HEK293 (cell line): Measurements from ENCODE around the gene HMCN2.

Experiments
- CTCF ChIA-PET: fragments of 350-600 bp; formaldehyde crosslinking; extraction: SDS; loops from one replicate; lab custom pipeline; 2021; ENCODE audit warnings: antibody characterized with exemption; lab: Yijun Ruan, JAX
- POLR2A ChIA-PET: fragments of 300-600 bp; formaldehyde crosslinking; extraction: SDS; loops from one replicate; lab custom pipeline; 2020; ENCODE audit warnings: antibody characterized with exemption, inconsistent platforms; lab: Yijun Ruan, JAX
- H3K27ac ChIP-seq: fragments of 200-500 bp; sonication (Bioruptor generic); 2 replicates; pipeline ENCODE4 v1.5.1; 2014; ENCODE audit warnings: low read depth, low read length, control low read depth, inconsistent platforms; ENCODE audit errors: extremely low read depth
- H3K36me3 ChIP-seq, 2 experiments: fragments of 200-500 bp in 1 of 2; sonication (Bioruptor generic) in 1 of 2; 1 replicate in 1 of 2; 2 replicates in 1 of 2; pipeline ENCODE4 v1.5.1; 2014 to 2017; ENCODE audit warnings: inconsistent platforms in 2 of 2, low read length in 2 of 2; ENCODE audit not compliant: control insufficient read depth in 2 of 2, insufficient read depth in 1 of 2
- H3K4me1 ChIP-seq: fragments of 200-500 bp; sonication (Bioruptor generic); 2 replicates; pipeline ENCODE4 v1.5.1; 2014; ENCODE audit warnings: mild to moderate bottlenecking, low read length, inconsistent platforms; ENCODE audit not compliant: control insufficient read depth, insufficient read depth
- H3K4me3 ChIP-seq: 2 replicates; pipeline ENCODE4 v1.5.1; 2011; ENCODE audit warnings: low read depth, mild to moderate bottlenecking, control low read depth, low read length, moderate library complexity
- H3K9me3 ChIP-seq: fragments of 200-500 bp; sonication (Bioruptor generic); 2 replicates; pipeline ENCODE4 v1.5.1; 2014; ENCODE audit warnings: low read depth, low read length, inconsistent platforms; ENCODE audit not compliant: control insufficient read depth, insufficient read depth
- ATF2 ChIP-seq: fragments of 450-650 bp; formaldehyde crosslinking; IDR thresholded peaks from 2 replicates; pipeline ENCODE4 v1.5.1; 2016; ENCODE audit warnings: missing biosample characterization, missing genetic modification characterization, low read depth
- CTCF ChIP-seq: fragments of 450-650 bp; formaldehyde crosslinking; IDR thresholded peaks from 2 replicates; pipeline ENCODE4 v1.5.1; 2016; ENCODE audit warnings: missing biosample characterization, missing genetic modification characterization
- EGR2 ChIP-seq: fragments of 450-650 bp; formaldehyde crosslinking; IDR thresholded peaks from 2 replicates; pipeline ENCODE4 v1.5.1; 2016; ENCODE audit warnings: low read depth, missing biosample characterization, missing genetic modification characterization
- GLIS2 ChIP-seq: fragments of 450-650 bp; formaldehyde crosslinking; IDR thresholded peaks from 2 replicates; pipeline ENCODE4 v1.5.1; 2016; ENCODE audit warnings: missing biosample characterization, missing genetic modification characterization
- KLF16 ChIP-seq: fragments of 450-650 bp; formaldehyde crosslinking; IDR thresholded peaks from 2 replicates; pipeline ENCODE4 v1.5.1; 2017; ENCODE audit warnings: missing biosample characterization, missing genetic modification characterization
- KLF17 ChIP-seq: fragments of 450-650 bp; formaldehyde crosslinking; IDR thresholded peaks from 2 replicates; pipeline ENCODE4 v1.5.1; 2016; ENCODE audit warnings: missing biosample characterization, missing genetic modification characterization
- KLF9 ChIP-seq: fragments of 450-650 bp; formaldehyde crosslinking; IDR thresholded peaks from 2 replicates; pipeline ENCODE4 v1.5.1; 2016; ENCODE audit warnings: missing biosample characterization, missing genetic modification characterization, low read depth
- MEIS1 ChIP-seq: sonication (generic); formaldehyde crosslinking; IDR thresholded peaks from 2 replicates; pipeline ENCODE4 v1.8.1; 2022; ENCODE audit warnings: missing genetic modification reagents, mild to moderate bottlenecking, borderline replicate concordance
- PBX3 ChIP-seq: sonication (generic); formaldehyde crosslinking; IDR thresholded peaks from 2 replicates; pipeline ENCODE4 v1.8.1; 2022; ENCODE audit warnings: mild to moderate bottlenecking, moderate library complexity, missing genetic modification reagents
- YY2 ChIP-seq: fragments of 450-650 bp; formaldehyde crosslinking; IDR thresholded peaks from 2 replicates; pipeline ENCODE4 v1.5.1; 2016; ENCODE audit warnings: missing biosample characterization, missing genetic modification characterization
- ZBTB20 ChIP-seq: fragments of 450-650 bp; formaldehyde crosslinking; IDR thresholded peaks from 2 replicates; pipeline ENCODE4 v1.5.1; 2016; ENCODE audit warnings: missing biosample characterization, missing genetic modification characterization
- ZFHX2 ChIP-seq: fragments of 450-650 bp; formaldehyde crosslinking; conservative IDR thresholded peaks from 2 replicates; pipeline ENCODE4 v1.5.1; 2016; ENCODE audit warnings: missing biosample characterization, missing genetic modification characterization
- ZIC2 ChIP-seq: fragments of 450-650 bp; formaldehyde crosslinking; IDR thresholded peaks from 2 replicates; pipeline ENCODE4 v1.5.1; 2016; ENCODE audit warnings: missing biosample characterization, missing genetic modification characterization
- ZNF132 ChIP-seq: fragments of 450-650 bp; formaldehyde crosslinking; IDR thresholded peaks from 2 replicates; pipeline ENCODE4 v1.5.1; 2017; ENCODE audit warnings: missing biosample characterization, missing genetic modification characterization, borderline replicate concordance
- ZNF138 ChIP-seq: fragments of 450-650 bp; formaldehyde crosslinking; IDR thresholded peaks from 2 replicates; pipeline ENCODE4 v1.5.1; 2016; ENCODE audit warnings: missing biosample characterization, missing genetic modification characterization, borderline replicate concordance
- ZNF2 ChIP-seq: fragments of 450-650 bp; formaldehyde crosslinking; IDR thresholded peaks from 2 replicates; pipeline ENCODE4 v1.5.1; 2016; ENCODE audit warnings: missing biosample characterization, missing genetic modification characterization
- ZNF433 ChIP-seq: fragments of 450-650 bp; formaldehyde crosslinking; IDR thresholded peaks from 2 replicates; pipeline ENCODE4 v1.5.1; 2016; ENCODE audit warnings: missing biosample characterization, missing genetic modification characterization, low read depth
- ZNF544 ChIP-seq: fragments of 450-650 bp; formaldehyde crosslinking; IDR thresholded peaks from 2 replicates; pipeline ENCODE4 v1.5.0; 2017; ENCODE audit warnings: missing biosample characterization, missing genetic modification characterization
- ZNF560 ChIP-seq: fragments of 450-650 bp; formaldehyde crosslinking; IDR thresholded peaks from 2 replicates; pipeline ENCODE4 v1.5.1; 2017; ENCODE audit warnings: missing biosample characterization, missing genetic modification characterization, borderline replicate concordance
- ZNF580 ChIP-seq: fragments of 450-650 bp; formaldehyde crosslinking; IDR thresholded peaks from 2 replicates; pipeline ENCODE4 v1.5.1; 2016; ENCODE audit warnings: missing biosample characterization, missing genetic modification characterization
- ZNF596 ChIP-seq: fragments of 450-650 bp; IDR thresholded peaks from 2 replicates; pipeline ENCODE4 v1.5.0; 2018; ENCODE audit warnings: missing biosample characterization, mild to moderate bottlenecking, missing genetic modification characterization, moderate library complexity
- ZNF692 ChIP-seq: fragments of 450-650 bp; formaldehyde crosslinking; IDR thresholded peaks from 2 replicates; pipeline ENCODE4 v1.5.1; 2016; ENCODE audit warnings: missing biosample characterization, missing genetic modification characterization
- ZXDB ChIP-seq: fragments of 450-650 bp; formaldehyde crosslinking; IDR thresholded peaks from 2 replicates; pipeline ENCODE4 v1.5.1; 2016; ENCODE audit warnings: missing biosample characterization, missing genetic modification characterization

HMCN2 gene

GRCh38 chr9:130432796-130433167 is 167.2 kb downstream of the HMCN2 start (continued):
- no peak for TF ChIP-seq PBX3 (CRISPR knock-in tag)

GRCh38 chr9:130433168-130433946 is 167.8 kb downstream of the HMCN2 start:
- Histone ChIP-seq H3K27ac (peak overlapping the region; percentile 37; the same call in 1 of the 2 replicates), H3K9me3 (no peaks in the 10 kb centered on the region), H3K4me3 (peak overlapping the region; percentile 13), H3K4me1 (no peaks in the 10 kb centered on the region), H3K36me3 (no peaks in the 10 kb centered on the region)
- ChIA-PET POLR2A (no interaction called here), CTCF (interaction anchor here (0.5 to 1.5 kb wide), 12 partner anchors 9 to 435 kb away, joined by 3 to 5 read pairs (median 4); no protein-coding TSS in a partner anchor)
- no peak for TF ChIP-seq ZNF596 (tag by site-specific recombination)
- TF ChIP-seq KLF9 (tag by site-specific recombination) = peak; percentile 57; the same call in 1 of the 2 replicates
- TF ChIP-seq GLIS2 = peak; percentile 63
- no peak for TF ChIP-seq ZNF580 (tag by site-specific recombination)
- peak; percentile 78 for TF ChIP-seq CTCF (tag by site-specific recombination)
- TF ChIP-seq ZNF692 (tag by site-specific recombination) = peak; percentile 50; the same call in 1 of the 2 replicates
- TF ChIP-seq MEIS1 = no peak
- TF ChIP-seq ZFHX2 = peak; percentile 95
- TF ChIP-seq ZNF138 (tag by site-specific recombination) = no peak
- peak; percentile 85 for TF ChIP-seq EGR2 (tag by site-specific recombination)
- TF ChIP-seq ZIC2 (tag by site-specific recombination) = peak; percentile 71
- no peak for TF ChIP-seq ATF2 (tag by site-specific recombination)
- TF ChIP-seq KLF17 (tag by site-specific recombination) = peak; percentile 49; the same call in 1 of the 2 replicates
- no peak for TF ChIP-seq ZNF132 (tag by site-specific recombination)
- TF ChIP-seq ZNF433 = no peak
- peak; percentile 62 for TF ChIP-seq ZXDB (tag by site-specific recombination)
- TF ChIP-seq ZNF560 = no peak
- peak; percentile 35; the same call in 1 of the 2 replicates for TF ChIP-seq ZBTB20 (tag by site-specific recombination)
- 0 out of 2 replicates have a peak, but pooled peaks have one; percentile 14 for TF ChIP-seq ZNF2 (tag by site-specific recombination)
- TF ChIP-seq YY2 = no peak
- no peak for TF ChIP-seq PBX3 (CRISPR knock-in tag)
- TF ChIP-seq KLF16 (tag by site-specific recombination) = peak; percentile 69
- TF ChIP-seq ZNF544 (tag by site-specific recombination) = no peak
